ENCODE data around the gene SALL4.
A peak's percentile ranks its signal among the peaks of the same experiment; 100 is the strongest.
"Not testable (repeated sequence)": the region's sequence is repeated elsewhere in the genome, so short reads cannot be mapped to it uniquely, and the experiment has no call there.

Gene SALL4

GRCh38 chr20:51750037-51750769 lies 52.1 kb downstream of the SALL4 start:
- peak in 2 of 3 donors; percentile 52 to 62 for DNase-seq
- Histone ChIP-seq H3K36me3 (ENCODE audit: control insufficient read depth in 4 of 4, insufficient read depth in 4 of 4, low read length in 3 of 4) (peaks cover 0 to 3% (median 0%) of the 10 kb centered on the region in 4 experiments), H3K4me3 (ENCODE audit: control insufficient read depth in 1 of 7, extremely low read depth in 1 of 7, insufficient read depth in 4 of 7, low read depth in 2 of 7, low read length in 6 of 7) (no peak overlapping the region), H3K27ac (ENCODE audit: insufficient read depth in 1 of 2, low read depth in 1 of 2, low read length in 2 of 2, poor library complexity in 1 of 2, severe bottlenecking in 2 of 2) (no peak overlapping the region), H3K4me1 (ENCODE audit: control extremely low read depth in 1 of 4, control insufficient read depth in 4 of 4, insufficient read depth in 4 of 4, low read length in 3 of 4) (peaks cover 0 to 5% (median 1%) of the 10 kb centered on the region in 4 experiments), H3K27me3 (replicated peaks in 2 of 5; ENCODE audit: control insufficient read depth in 4 of 5, insufficient read depth in 5 of 5, low read length in 4 of 5) (no peaks in the 10 kb centered on the region), H3K9me3 (ENCODE audit: control extremely low read depth in 1 of 5, control insufficient read depth in 4 of 5, insufficient read depth in 2 of 5, low read depth in 1 of 5, low read length in 4 of 5) (no peaks in the 10 kb centered on the region)
- CTCF ChIA-PET: interaction anchor here (0.8 kb wide), 1 partner anchor 254 kb away, joined by 3 read pairs; no protein-coding TSS in a partner anchor
- POLR2A ChIA-PET: no interaction called here
- WGBS (ENCODE audit: insufficient coverage): 94% methylated on average over 10 of the region's 19 CpGs

- peaks cover 0 to 3% (median 0%) of the 10 kb centered on the region in 4 experiments for H3K36me3 ChIP-seq (ENCODE audit: control insufficient read depth in 4 of 4, insufficient read depth in 4 of 4, low read length in 3 of 4)
- DNase-seq: no peak
- ChIA-PET POLR2A (no interaction called here), CTCF (interaction anchor here (0.8 kb wide), 1 partner anchor 254 kb away, joined by 3 read pairs; no protein-coding TSS in a partner anchor)
- H3K27ac ChIP-seq (ENCODE audit: insufficient read depth in 1 of 2, low read depth in 1 of 2, low read length in 2 of 2, poor library complexity in 1 of 2, severe bottlenecking in 2 of 2): no peak overlapping the region
- no peaks in the 10 kb centered on the region for H3K27me3 ChIP-seq (replicated peaks in 2 of 5; ENCODE audit: control insufficient read depth in 4 of 5, insufficient read depth in 5 of 5, low read length in 4 of 5)
- H3K4me1 ChIP-seq (ENCODE audit: control extremely low read depth in 1 of 4, control insufficient read depth in 4 of 4, insufficient read depth in 4 of 4, low read length in 3 of 4): peaks cover 0 to 5% (median 1%) of the 10 kb centered on the region in 4 experiments
- H3K9me3 ChIP-seq (ENCODE audit: control extremely low read depth in 1 of 5, control insufficient read depth in 4 of 5, insufficient read depth in 2 of 5, low read depth in 1 of 5, low read length in 4 of 5): no peaks in the 10 kb centered on the region
- WGBS (ENCODE audit: insufficient coverage): 40% methylated on average over 1 of the region's 1 CpG
- H3K4me3 ChIP-seq (ENCODE audit: control insufficient read depth in 1 of 7, extremely low read depth in 1 of 7, insufficient read depth in 4 of 7, low read depth in 2 of 7, low read length in 6 of 7): no peak overlapping the region
Measured at GRCh38 chr20:51749674-51750036, 52.7 kb downstream of the SALL4 start.

- WGBS (ENCODE audit: insufficient coverage): 98% methylated on average over 5 of the region's 7 CpGs
- Histone ChIP-seq H3K9me3 (ENCODE audit: control extremely low read depth in 1 of 5, control insufficient read depth in 4 of 5, insufficient read depth in 2 of 5, low read depth in 1 of 5, low read length in 4 of 5) (no peaks in the 10 kb centered on the region), H3K4me1 (ENCODE audit: control extremely low read depth in 1 of 4, control insufficient read depth in 4 of 4, insufficient read depth in 4 of 4, low read length in 3 of 4) (peaks cover 0 to 5% (median 1%) of the 10 kb centered on the region in 4 experiments), H3K36me3 (ENCODE audit: control insufficient read depth in 4 of 4, insufficient read depth in 4 of 4, low read length in 3 of 4) (no peaks in the 10 kb centered on the region), H3K27ac (ENCODE audit: insufficient read depth in 1 of 2, low read depth in 1 of 2, low read length in 2 of 2, poor library complexity in 1 of 2, severe bottlenecking in 2 of 2) (no peak overlapping the region), H3K4me3 (ENCODE audit: control insufficient read depth in 1 of 7, extremely low read depth in 1 of 7, insufficient read depth in 4 of 7, low read depth in 2 of 7, low read length in 6 of 7) (no peak overlapping the region), H3K27me3 (replicated peaks in 2 of 5; ENCODE audit: control insufficient read depth in 4 of 5, insufficient read depth in 5 of 5, low read length in 4 of 5) (no peaks in the 10 kb centered on the region)
- DNase-seq: no peak
- ChIA-PET POLR2A (no interaction called here), CTCF (interaction anchor here (0.6 to 0.7 kb wide), 2 partner anchors 9 to 327 kb away, joined by 3 read pairs; no protein-coding TSS in a partner anchor)
Measured at GRCh38 chr20:51747182-51747911, 55.0 kb downstream of the SALL4 start.

DNA sequence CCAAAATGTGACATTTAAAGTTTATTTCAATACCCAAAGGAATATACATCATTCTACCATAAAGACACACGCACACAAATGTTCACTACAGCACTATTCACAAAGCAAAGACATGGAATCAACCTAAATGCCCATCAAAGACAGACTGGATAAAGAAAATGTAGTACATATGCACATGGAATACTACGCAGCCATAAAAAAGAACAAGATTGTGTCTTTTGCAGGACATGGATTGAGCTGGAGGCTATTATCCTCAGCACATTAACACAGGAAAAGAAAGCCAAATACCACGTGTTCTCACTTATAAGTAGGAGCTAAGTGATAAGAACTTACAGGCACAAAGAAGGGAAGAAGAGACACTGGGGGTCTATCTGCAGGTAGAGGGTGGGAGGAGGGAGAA lies 56.5 kb downstream of the SALL4 start:
- Histone ChIP-seq H3K4me3 (ENCODE audit: control insufficient read depth in 1 of 7, extremely low read depth in 1 of 7, insufficient read depth in 4 of 7, low read depth in 2 of 7, low read length in 6 of 7) (no peak overlapping the region), H3K27ac (ENCODE audit: insufficient read depth in 1 of 2, low read depth in 1 of 2, low read length in 2 of 2, poor library complexity in 1 of 2, severe bottlenecking in 2 of 2) (no peak overlapping the region), H3K36me3 (ENCODE audit: control insufficient read depth in 4 of 4, insufficient read depth in 4 of 4, low read length in 3 of 4) (no peaks in the 10 kb centered on the region), H3K27me3 (replicated peaks in 2 of 5; ENCODE audit: control insufficient read depth in 4 of 5, insufficient read depth in 5 of 5, low read length in 4 of 5) (no peaks in the 10 kb centered on the region), H3K9me3 (ENCODE audit: control extremely low read depth in 1 of 5, control insufficient read depth in 4 of 5, insufficient read depth in 2 of 5, low read depth in 1 of 5, low read length in 4 of 5) (no peaks in the 10 kb centered on the region), H3K4me1 (ENCODE audit: control extremely low read depth in 1 of 4, control insufficient read depth in 4 of 4, insufficient read depth in 4 of 4, low read length in 3 of 4) (peaks cover 0 to 5% (median 1%) of the 10 kb centered on the region in 4 experiments)
- ChIA-PET POLR2A (no interaction called here), CTCF (interaction anchor here (1.5 kb wide), 1 partner anchor 45 kb away, joined by 4 read pairs; no protein-coding TSS in a partner anchor)
- DNase-seq: no peak
- 80% methylated on average over 1 of the region's 3 CpGs for WGBS (ENCODE audit: insufficient coverage)

DNA sequence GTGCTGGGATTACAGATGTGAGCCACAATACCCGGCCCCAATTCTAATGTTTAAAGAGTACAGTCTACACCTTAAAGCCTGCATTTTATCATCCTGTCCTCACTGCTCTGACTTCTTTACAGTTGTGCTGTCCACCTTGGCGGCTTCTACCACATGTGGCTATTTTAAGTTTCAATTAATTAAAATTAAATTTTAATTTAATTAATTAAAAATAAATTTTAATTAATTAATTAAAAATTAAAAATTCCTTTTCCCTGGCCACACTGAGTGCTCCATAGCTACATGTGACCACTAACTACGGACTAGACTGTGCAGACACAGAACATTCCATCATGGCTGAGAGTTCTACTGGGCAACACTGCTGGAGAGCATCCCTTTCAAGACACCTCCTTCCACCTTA lies 61.5 kb downstream of the SALL4 start:
- POLR2A ChIA-PET: no interaction called here
- Histone ChIP-seq H3K27me3 (replicated peaks in 2 of 5; ENCODE audit: control insufficient read depth in 4 of 5, insufficient read depth in 5 of 5, low read length in 4 of 5) (no peaks in the 10 kb centered on the region), H3K4me1 (ENCODE audit: control extremely low read depth in 1 of 4, control insufficient read depth in 4 of 4, insufficient read depth in 4 of 4, low read length in 3 of 4) (no peaks in the 10 kb centered on the region), H3K4me3 (ENCODE audit: control insufficient read depth in 1 of 7, extremely low read depth in 1 of 7, insufficient read depth in 4 of 7, low read depth in 2 of 7, low read length in 6 of 7) (no peak overlapping the region), H3K36me3 (ENCODE audit: control insufficient read depth in 4 of 4, insufficient read depth in 4 of 4, low read length in 3 of 4) (peaks cover 0 to 2% (median 0%) of the 10 kb centered on the region in 4 experiments), H3K9me3 (ENCODE audit: control extremely low read depth in 1 of 5, control insufficient read depth in 4 of 5, insufficient read depth in 2 of 5, low read depth in 1 of 5, low read length in 4 of 5) (no peaks in the 10 kb centered on the region), H3K27ac (ENCODE audit: insufficient read depth in 1 of 2, low read depth in 1 of 2, low read length in 2 of 2, poor library complexity in 1 of 2, severe bottlenecking in 2 of 2) (no peak overlapping the region)
- 100% methylated on average over 1 of the region's 3 CpGs for WGBS (ENCODE audit: insufficient coverage)
- CTCF ChIA-PET: no interaction called here
- DNase-seq: no peak

DNA sequence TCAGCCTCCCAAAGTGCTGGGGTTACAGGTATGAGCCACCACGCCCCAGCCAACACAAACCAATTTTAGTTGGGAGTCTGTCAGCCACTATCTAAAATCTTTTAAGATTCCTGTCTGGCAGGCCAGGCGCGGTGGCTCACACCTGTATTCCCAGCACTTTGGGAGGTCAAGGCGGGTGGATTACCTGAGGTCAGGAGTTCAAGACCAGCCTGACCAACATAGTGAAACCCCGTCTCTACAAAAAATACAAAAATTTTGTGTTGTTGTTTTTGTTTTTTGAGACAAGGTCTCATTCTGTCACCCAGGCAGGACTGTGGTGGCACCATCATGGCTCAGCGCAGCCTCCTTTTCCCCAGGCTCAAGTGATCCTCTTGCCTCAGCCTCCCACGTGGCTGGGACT lies 62.0 kb downstream of the SALL4 start:
- CTCF ChIA-PET; H3K27ac ChIP-seq (ENCODE audit: insufficient read depth in 1 of 2, low read depth in 1 of 2, low read length in 2 of 2, poor library complexity in 1 of 2, severe bottlenecking in 2 of 2); H3K27me3 ChIP-seq (replicated peaks in 2 of 5; ENCODE audit: control insufficient read depth in 4 of 5, insufficient read depth in 5 of 5, low read length in 4 of 5); H3K4me1 ChIP-seq (ENCODE audit: control extremely low read depth in 1 of 4, control insufficient read depth in 4 of 4, insufficient read depth in 4 of 4, low read length in 3 of 4); H3K36me3 ChIP-seq (ENCODE audit: control insufficient read depth in 4 of 4, insufficient read depth in 4 of 4, low read length in 3 of 4); DNase-seq; POLR2A ChIA-PET; H3K9me3 ChIP-seq (ENCODE audit: control extremely low read depth in 1 of 5, control insufficient read depth in 4 of 5, insufficient read depth in 2 of 5, low read depth in 1 of 5, low read length in 4 of 5); H3K4me3 ChIP-seq (ENCODE audit: control insufficient read depth in 1 of 7, extremely low read depth in 1 of 7, insufficient read depth in 4 of 7, low read depth in 2 of 7, low read length in 6 of 7): not testable (repeated sequence)
- WGBS (ENCODE audit: insufficient coverage): 100% methylated on average over 2 of the region's 7 CpGs

DNA sequence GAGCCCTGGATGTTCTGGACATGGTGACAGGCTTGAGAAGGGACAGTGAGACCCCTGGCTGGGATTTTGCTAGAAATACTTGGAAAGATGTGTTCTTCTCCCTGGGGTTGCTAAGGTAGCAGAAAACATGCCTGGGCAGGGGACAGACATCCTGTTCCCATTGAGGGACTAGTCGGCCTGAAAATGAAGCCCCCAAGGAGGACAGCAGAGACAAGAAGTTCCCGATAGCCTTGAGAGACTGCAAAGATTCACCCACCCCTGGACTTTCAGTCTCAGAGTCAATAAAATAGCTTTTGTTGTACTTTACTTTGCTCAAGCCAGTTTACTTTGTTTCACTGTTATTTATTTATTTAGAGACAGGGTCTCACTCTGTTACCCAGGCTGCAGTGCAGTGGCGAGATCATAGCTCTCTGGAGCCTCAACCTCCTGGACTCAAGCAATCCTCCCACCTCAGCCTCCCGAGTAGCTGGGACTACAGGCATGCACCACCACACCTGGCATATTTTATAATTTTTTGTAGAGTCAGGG lies 62.5 kb downstream of the SALL4 start:
- no peaks in the 10 kb centered on the region for H3K9me3 ChIP-seq (ENCODE audit: control extremely low read depth in 1 of 5, control insufficient read depth in 4 of 5, insufficient read depth in 2 of 5, low read depth in 1 of 5, low read length in 4 of 5)
- H3K4me1 ChIP-seq (ENCODE audit: control extremely low read depth in 1 of 4, control insufficient read depth in 4 of 4, insufficient read depth in 4 of 4, low read length in 3 of 4): no peaks in the 10 kb centered on the region
- POLR2A ChIA-PET: no interaction called here
- H3K4me3 ChIP-seq (ENCODE audit: control insufficient read depth in 1 of 7, extremely low read depth in 1 of 7, insufficient read depth in 4 of 7, low read depth in 2 of 7, low read length in 6 of 7): no peak overlapping the region
- peaks cover 0 to 2% (median 0%) of the 10 kb centered on the region in 4 experiments for H3K36me3 ChIP-seq (ENCODE audit: control insufficient read depth in 4 of 4, insufficient read depth in 4 of 4, low read length in 3 of 4)
- H3K27me3 ChIP-seq (replicated peaks in 2 of 5; ENCODE audit: control insufficient read depth in 4 of 5, insufficient read depth in 5 of 5, low read length in 4 of 5): no peaks in the 10 kb centered on the region
- DNase-seq: no peak
- WGBS (ENCODE audit: insufficient coverage): 100% methylated on average over 1 of the region's 4 CpGs
- CTCF ChIA-PET: no interaction called here
- no peak overlapping the region for H3K27ac ChIP-seq (ENCODE audit: insufficient read depth in 1 of 2, low read depth in 1 of 2, low read length in 2 of 2, poor library complexity in 1 of 2, severe bottlenecking in 2 of 2)
